GM19438 (cell line): ENCODE results near the gene TP73.

Source experiments
- ATAC-seq: cut with Tn5 transposase; IDR thresholded peaks from one replicate; pipeline ENCODE4 v1.9.1; 2021; ENCODE audit warnings: low read depth; ENCODE audit not compliant: unreplicated experiment

TP73 gene

GRCh38 chr1:3683992-3684391, 31.7 kb downstream of the TP73 start:
- no peak for ATAC-seq

GRCh38 chr1:3685222-3685621, 32.9 kb downstream of the TP73 start:
- no peak for ATAC-seq

GRCh38 chr1:3685906-3686305, 33.6 kb downstream of the TP73 start:
- ATAC-seq, result no peak

- ATAC-seq, result no peak
These were observed 35.2 kb downstream of the TP73 start for GRCh38 chr1:3687504-3687903.

GRCh38 chr1:3688356-3689137, 36.2 kb downstream of the TP73 start:
- no peak for ATAC-seq

- no peak for ATAC-seq
These were observed 36.9 kb downstream of the TP73 start for GRCh38 chr1:3689138-3689750.

GRCh38 chr1:3690282-3691065, 38.2 kb downstream of the TP73 start:
- ATAC-seq, result no peak

GRCh38 chr1:3691421-3692204, 39.3 kb downstream of the TP73 start:
- no peak for ATAC-seq

GRCh38 chr1:3692598-3692997, 40.3 kb downstream of the TP73 start:
- ATAC-seq, result no peak

GRCh38 chr1:3693321-3693720, 41.0 kb downstream of the TP73 start:
- no peak for ATAC-seq

- ATAC-seq, result no peak
These were observed 43.3 kb downstream of the TP73 start for GRCh38 chr1:3695326-3696217.

GRCh38 chr1:3696689-3697088, 44.4 kb downstream of the TP73 start:
- ATAC-seq, result no peak

- no peak for ATAC-seq
These were observed 44.8 kb downstream of the TP73 start for GRCh38 chr1:3697104-3697503.

- ATAC-seq, result no peak
These were observed 45.5 kb downstream of the TP73 start for GRCh38 chr1:3697810-3698209.

GRCh38 chr1:3698660-3699408, 46.5 kb downstream of the TP73 start:
- ATAC-seq, result no peak

GRCh38 chr1:3699596-3699995, 47.3 kb downstream of the TP73 start:
- no peak for ATAC-seq

- no peak for ATAC-seq
These were observed 48.3 kb downstream of the TP73 start for GRCh38 chr1:3700631-3701030.

GRCh38 chr1:3702528-3702927, 50.2 kb downstream of the TP73 start:
- no peak for ATAC-seq
